T-helper 2 cell treated with Interferon-gamma antibody and Interleukin-4, amounts not matched to agents 100 ng/mL and 5 ng/mL, for 36 hours (primary cell): Measurements from ENCODE around the gene EGFLAM. TPM values are rescaled to one million over a fixed set of nuclear protein-coding genes. Genes with fewer than 3 reads are reported as not detected.

Source experiments
- intact Hi-C: fragments of 100-400 bp; cut with micrococcal nuclease; formaldehyde crosslinking; loops from one replicate; pipeline ENCODE4 v1.15.1; 2023
- total RNA-seq: library from RNA; stranded (reverse); gene quantifications from 2 replicates; pipeline ENCODE4 v1.2.3, GENCODE V29; 2022

Gene EGFLAM
- total RNA-seq, 1 donor from 2014 or later: not detected

GRCh38 chr5:38446029-38446522 is 187.7 kb downstream of the EGFLAM start:
- intact Hi-C loops: no loop called here

- intact Hi-C loops: no loop called here
Measured at GRCh38 chr5:38447056-38447455, 188.7 kb downstream of the EGFLAM start.

GRCh38 chr5:38447786-38448185 is 189.4 kb downstream of the EGFLAM start:
- intact Hi-C loops: no loop called here

- intact Hi-C loops: no loop called here
Measured at GRCh38 chr5:38448568-38449350, 190.4 kb downstream of the EGFLAM start.

GRCh38 chr5:38450627-38451026 is 192.3 kb downstream of the EGFLAM start:
- intact Hi-C loops: loop anchor here (5.0 kb wide), 1 partner anchor 622 kb away; the partner anchor contains the start of gene RICTOR

GRCh38 chr5:38451074-38451725 is 192.8 kb downstream of the EGFLAM start:
- intact Hi-C loops: loop anchor here (5.0 kb wide), 1 partner anchor 621 kb away; the partner anchor contains the start of gene RICTOR

- intact Hi-C loops: loop anchor here (5.0 kb wide), 1 partner anchor 620 kb away; the partner anchor contains the start of gene RICTOR
Measured at GRCh38 chr5:38452201-38452600, 193.8 kb downstream of the EGFLAM start.

GRCh38 chr5:38453506-38453905 is 195.1 kb downstream of the EGFLAM start:
- intact Hi-C loops: loop anchor here (5.0 kb wide), 1 partner anchor 619 kb away; the partner anchor contains the start of gene RICTOR

GRCh38 chr5:38453921-38454320 is 195.6 kb downstream of the EGFLAM start:
- intact Hi-C loops: loop anchor here (5.0 kb wide), 1 partner anchor 618 kb away; the partner anchor contains the start of gene RICTOR

- intact Hi-C loops: no loop called here
Measured at GRCh38 chr5:38455796-38456330, 197.5 kb downstream of the EGFLAM start.

GRCh38 chr5:38456657-38457399 is 198.5 kb downstream of the EGFLAM start:
- intact Hi-C loops: no loop called here

- intact Hi-C loops: no loop called here
Measured at GRCh38 chr5:38458174-38458573, 199.8 kb downstream of the EGFLAM start.

- intact Hi-C loops: no loop called here
Measured at GRCh38 chr5:38462976-38463633, 204.7 kb downstream of the EGFLAM start.

GRCh38 chr5:38463634-38464521 is 205.5 kb downstream of the EGFLAM start:
- intact Hi-C loops: no loop called here

- intact Hi-C loops: no loop called here
Measured at GRCh38 chr5:38465061-38465460, 206.7 kb downstream of the EGFLAM start.

GRCh38 chr5:38465702-38466423 is 207.5 kb downstream of the EGFLAM start:
- intact Hi-C loops: no loop called here

GRCh38 chr5:38466424-38467189 is 208.2 kb downstream of the EGFLAM start:
- intact Hi-C loops: no loop called here

- intact Hi-C loops: no loop called here
Measured at GRCh38 chr5:38467353-38468040, 209.1 kb downstream of the EGFLAM start.
